ENCODE results near the gene RPRD2. TPM values are rescaled to one million over a fixed set of nuclear protein-coding genes. Genes with fewer than 3 reads are reported as not detected.
A peak's percentile ranks its signal among the peaks of the same experiment; 100 is the strongest.

The RPRD2 gene
- total and polyA plus RNA-seq, 2 experiments from 2014 or later = 24.1 to 34.8 TPM

DNA sequence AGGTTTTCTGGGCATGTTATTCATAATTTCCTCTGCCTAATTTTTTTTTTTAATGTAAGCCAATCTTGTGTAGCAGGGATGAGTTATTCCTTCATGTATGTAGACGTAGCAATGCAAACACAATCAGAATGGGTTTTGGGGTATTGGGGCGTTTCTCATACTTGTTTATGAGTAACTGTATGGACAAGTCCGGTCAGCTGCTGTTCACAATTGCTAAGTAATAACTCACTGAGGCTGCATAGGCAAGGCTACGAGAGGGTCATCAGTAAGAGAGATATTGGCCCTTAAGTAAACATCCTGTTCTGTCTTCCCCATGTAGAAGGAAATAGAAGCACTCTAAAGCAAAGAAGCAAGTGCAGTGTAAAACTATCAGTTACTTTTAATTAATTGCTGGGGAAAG lies 113.8 kb downstream of the RPRD2 start:
- Histone ChIP-seq H3K27me3 (no peaks in the 10 kb centered on the region), H3K9me3 (ENCODE audit: low read depth) (no peaks in the 10 kb centered on the region), H3K4me3 (no peak overlapping the region), H3K4me1 (ENCODE audit: low read depth) (peaks cover 42% of the 10 kb centered on the region), H3K27ac (peak overlapping the region; percentile 83), H3K36me3 (no peaks in the 10 kb centered on the region)
- TF ChIP-seq, protein P1, sequence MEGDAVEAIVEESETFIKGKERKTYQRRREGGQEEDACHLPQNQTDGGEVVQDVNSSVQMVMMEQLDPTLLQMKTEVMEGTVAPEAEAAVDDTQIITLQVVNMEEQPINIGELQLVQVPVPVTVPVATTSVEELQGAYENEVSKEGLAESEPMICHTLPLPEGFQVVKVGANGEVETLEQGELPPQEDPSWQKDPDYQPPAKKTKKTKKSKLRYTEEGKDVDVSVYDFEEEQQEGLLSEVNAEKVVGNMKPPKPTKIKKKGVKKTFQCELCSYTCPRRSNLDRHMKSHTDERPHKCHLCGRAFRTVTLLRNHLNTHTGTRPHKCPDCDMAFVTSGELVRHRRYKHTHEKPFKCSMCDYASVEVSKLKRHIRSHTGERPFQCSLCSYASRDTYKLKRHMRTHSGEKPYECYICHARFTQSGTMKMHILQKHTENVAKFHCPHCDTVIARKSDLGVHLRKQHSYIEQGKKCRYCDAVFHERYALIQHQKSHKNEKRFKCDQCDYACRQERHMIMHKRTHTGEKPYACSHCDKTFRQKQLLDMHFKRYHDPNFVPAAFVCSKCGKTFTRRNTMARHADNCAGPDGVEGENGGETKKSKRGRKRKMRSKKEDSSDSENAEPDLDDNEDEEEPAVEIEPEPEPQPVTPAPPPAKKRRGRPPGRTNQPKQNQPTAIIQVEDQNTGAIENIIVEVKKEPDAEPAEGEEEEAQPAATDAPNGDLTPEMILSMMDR (IDR thresholded peaks at IDR 0.05; ENCODE audit: low read depth, low read length) = no peak
- DNase-seq (ENCODE audit: low read depth in 1 of 2, low spot score in 1 of 2) = peak in 1 of 2 donors; percentile 27

DNA sequence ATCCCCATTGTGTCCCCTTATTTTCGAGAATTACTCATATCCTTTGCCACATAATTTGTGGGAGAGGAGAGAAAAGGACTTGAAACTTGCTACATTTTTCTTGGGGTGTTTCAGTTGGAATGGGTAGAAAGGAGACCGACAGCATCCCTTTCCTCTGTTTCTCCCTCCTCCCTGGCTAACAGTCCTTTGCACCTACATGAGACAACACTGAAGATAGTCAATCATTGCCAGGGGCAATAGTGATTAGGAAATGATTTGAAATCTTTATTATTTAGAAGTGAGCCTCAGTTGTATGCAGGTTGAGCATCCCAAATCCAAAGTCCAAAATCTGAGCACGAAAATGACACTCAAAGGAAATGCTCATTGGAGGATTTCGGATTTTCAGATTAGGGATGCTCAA lies 115.4 kb downstream of the RPRD2 start:
- peaks cover 33% of the 10 kb centered on the region for H3K4me1 ChIP-seq (ENCODE audit: low read depth)
- TF ChIP-seq, protein P1 (IDR thresholded peaks at IDR 0.05; ENCODE audit: low read depth, low read length) = no peak
- H3K36me3 ChIP-seq = no peaks in the 10 kb centered on the region
- H3K27me3 ChIP-seq = no peaks in the 10 kb centered on the region
- no peak for DNase-seq (ENCODE audit: low read depth in 1 of 2, low spot score in 1 of 2)
- no peak overlapping the region for H3K4me3 ChIP-seq
- no peak overlapping the region for H3K27ac ChIP-seq
- H3K9me3 ChIP-seq (ENCODE audit: low read depth) = no peaks in the 10 kb centered on the region

DNA sequence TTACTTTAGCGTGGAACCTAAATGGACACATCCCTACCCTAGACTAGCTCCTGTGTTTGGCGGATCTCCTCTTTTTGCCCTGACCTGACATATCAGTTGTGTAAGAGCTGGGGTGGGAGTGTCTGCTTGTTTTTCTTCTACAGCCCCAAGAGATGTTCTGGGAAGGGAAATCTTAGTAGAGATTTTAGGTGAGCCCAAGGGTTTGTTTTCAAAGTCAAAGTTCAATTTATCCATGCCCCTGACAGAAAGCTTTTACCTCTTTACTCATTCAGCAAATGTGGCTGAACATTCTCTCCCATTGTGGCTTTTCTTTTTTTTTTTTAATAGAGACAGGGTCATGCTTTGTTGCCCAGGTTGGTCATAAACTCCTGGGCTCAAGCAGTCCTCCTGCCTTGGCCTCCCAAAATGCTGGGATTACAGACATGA lies 116.0 kb downstream of the RPRD2 start:
- no peak for DNase-seq (ENCODE audit: low read depth in 1 of 2, low spot score in 1 of 2)

DNA sequence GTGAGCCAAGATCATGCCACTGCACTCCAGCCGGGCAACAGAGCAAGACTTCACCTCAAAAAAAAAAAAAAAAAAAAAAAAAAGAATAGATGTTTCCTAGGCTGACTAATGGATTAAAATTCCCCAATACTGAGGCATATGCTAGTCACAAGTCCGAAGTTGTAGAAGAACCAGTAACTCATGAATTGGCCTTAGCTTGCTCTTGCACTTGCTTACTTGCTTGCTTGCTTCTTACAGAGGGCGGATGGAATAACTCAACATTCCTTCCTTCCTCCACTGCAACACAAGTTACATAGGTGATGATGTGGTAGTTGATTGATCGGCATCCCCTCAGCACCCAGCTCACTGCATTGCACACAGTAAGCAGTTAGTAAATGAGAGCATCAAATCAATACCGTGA lies 120.5 kb downstream of the RPRD2 start:
- TF ChIP-seq, protein P1 (IDR thresholded peaks at IDR 0.05; ENCODE audit: low read depth, low read length) = no peak
- Histone ChIP-seq H3K9me3 (ENCODE audit: low read depth) (no peaks in the 10 kb centered on the region), H3K36me3 (peaks cover 7% of the 10 kb centered on the region), H3K27me3 (no peaks in the 10 kb centered on the region), H3K4me3 (no peak overlapping the region), H3K4me1 (ENCODE audit: low read depth) (peaks cover 8% of the 10 kb centered on the region), H3K27ac (no peak overlapping the region)
- peak in 1 of 2 donors; percentile 43 for DNase-seq (ENCODE audit: low read depth in 1 of 2, low spot score in 1 of 2)

More for the DNA sequence above, 116.0 kb downstream of the RPRD2 start:
- H3K27me3 ChIP-seq = no peaks in the 10 kb centered on the region
- TF ChIP-seq, protein P1 (IDR thresholded peaks at IDR 0.05; ENCODE audit: low read depth, low read length) = no peak
- peaks cover 37% of the 10 kb centered on the region for H3K4me1 ChIP-seq (ENCODE audit: low read depth)
- no peak overlapping the region for H3K4me3 ChIP-seq
- H3K27ac ChIP-seq = no peak overlapping the region
- no peaks in the 10 kb centered on the region for H3K36me3 ChIP-seq
- no peaks in the 10 kb centered on the region for H3K9me3 ChIP-seq (ENCODE audit: low read depth)

DNA sequence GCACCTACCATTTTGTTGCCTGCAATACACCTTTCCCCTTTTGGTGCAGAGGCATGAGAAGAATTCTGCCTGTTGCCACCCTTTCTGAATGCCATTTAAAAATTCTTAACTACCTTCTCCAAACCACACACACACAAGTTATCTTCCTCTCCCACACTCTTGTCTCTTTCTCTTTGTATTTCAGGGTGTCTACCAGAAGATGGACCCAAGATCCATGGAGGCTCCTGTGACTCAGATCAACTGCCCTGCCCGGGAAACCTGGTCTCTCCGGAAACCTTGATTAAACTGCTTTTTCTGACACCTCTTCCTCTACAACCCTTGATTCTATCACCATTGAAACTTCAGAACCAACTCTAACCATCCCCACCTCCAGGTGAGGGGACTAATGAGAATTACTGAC lies 120.9 kb downstream of the RPRD2 start:
- peak in 1 of 2 donors; percentile 56 for DNase-seq (ENCODE audit: low read depth in 1 of 2, low spot score in 1 of 2)
- H3K36me3 ChIP-seq = peaks cover 9% of the 10 kb centered on the region
- H3K4me3 ChIP-seq = no peak overlapping the region
- no peaks in the 10 kb centered on the region for H3K27me3 ChIP-seq
- H3K4me1 ChIP-seq (ENCODE audit: low read depth) = peaks cover 8% of the 10 kb centered on the region
- TF ChIP-seq, protein P1 (IDR thresholded peaks at IDR 0.05; ENCODE audit: low read depth, low read length) = peak; percentile 35
- H3K9me3 ChIP-seq (ENCODE audit: low read depth) = no peaks in the 10 kb centered on the region
- H3K27ac ChIP-seq = peak overlapping the region; percentile 62
